NCI-H1105 treated with DMSO at 0.1 percent for 48 hours (cell line): Measurements from ENCODE around the gene MTG2.

Experiments used
- DNase-seq: peaks from one replicate; lab custom pipeline; 2025; lab: John Stamatoyannopoulos, UW

MTG2 gene

GRCh38 chr20:62233684-62234083, 50.9 kb downstream of the MTG2 start:
- no peak for DNase-seq

GRCh38 chr20:62234339-62234738, 51.5 kb downstream of the MTG2 start:
- DNase-seq: no peak

GRCh38 chr20:62235001-62235776, 52.4 kb downstream of the MTG2 start:
- no peak for DNase-seq

GRCh38 chr20:62235777-62236157, 52.9 kb downstream of the MTG2 start:
- no peak for DNase-seq

GRCh38 chr20:62236200-62236599, 53.4 kb downstream of the MTG2 start:
- no peak for DNase-seq

- DNase-seq: no peak
Observed at GRCh38 chr20:62236766-62237513, 54.1 kb downstream of the MTG2 start.

- no peak for DNase-seq
Observed at GRCh38 chr20:62237514-62237800, 54.6 kb downstream of the MTG2 start.

- peak; percentile 97 for DNase-seq
Observed at GRCh38 chr20:62237801-62238568, 55.2 kb downstream of the MTG2 start, which contains the start of gene OSBPL2. TSS of gene OSBPL2 (plus strand) at chr20:62238521. CDS start at chr20:62256185, 17,664 bp downstream.

GRCh38 chr20:62238569-62239277, 55.9 kb downstream of the MTG2 start:
- DNase-seq: no peak

- DNase-seq: no peak
Observed at GRCh38 chr20:62239278-62239879, 56.6 kb downstream of the MTG2 start.

GRCh38 chr20:62240020-62240685, 57.3 kb downstream of the MTG2 start:
- DNase-seq: no peak

GRCh38 chr20:62241506-62241905, 58.7 kb downstream of the MTG2 start:
- no peak for DNase-seq

- no peak for DNase-seq
Observed at GRCh38 chr20:62242176-62242575, 59.3 kb downstream of the MTG2 start.

- no peak for DNase-seq
Observed at GRCh38 chr20:62243106-62243505, 60.3 kb downstream of the MTG2 start.

GRCh38 chr20:62243906-62244515, 61.2 kb downstream of the MTG2 start:
- DNase-seq: no peak

- DNase-seq: no peak
Observed at GRCh38 chr20:62244644-62245108, 61.8 kb downstream of the MTG2 start.

GRCh38 chr20:62245911-62246280, 63.1 kb downstream of the MTG2 start:
- DNase-seq: no peak

GRCh38 chr20:62246431-62246830, 63.6 kb downstream of the MTG2 start:
- no peak for DNase-seq

GRCh38 chr20:62246872-62247652, 64.2 kb downstream of the MTG2 start:
- no peak for DNase-seq
